NT2/D1 (cell line): ENCODE measurements around the gene SND1.

Experiments used
- YY1 ChIP-seq: IDR thresholded peaks from 2 replicates; pipeline ENCODE4 v1.6.1; 2011; ENCODE audit not compliant: insufficient read length, insufficient read depth
- ZNF274 ChIP-seq: IDR thresholded peaks from 2 replicates; pipeline ENCODE4 v1.6.1; 2011; ENCODE audit warnings: mild to moderate bottlenecking, low read depth, low read length

DNA sequence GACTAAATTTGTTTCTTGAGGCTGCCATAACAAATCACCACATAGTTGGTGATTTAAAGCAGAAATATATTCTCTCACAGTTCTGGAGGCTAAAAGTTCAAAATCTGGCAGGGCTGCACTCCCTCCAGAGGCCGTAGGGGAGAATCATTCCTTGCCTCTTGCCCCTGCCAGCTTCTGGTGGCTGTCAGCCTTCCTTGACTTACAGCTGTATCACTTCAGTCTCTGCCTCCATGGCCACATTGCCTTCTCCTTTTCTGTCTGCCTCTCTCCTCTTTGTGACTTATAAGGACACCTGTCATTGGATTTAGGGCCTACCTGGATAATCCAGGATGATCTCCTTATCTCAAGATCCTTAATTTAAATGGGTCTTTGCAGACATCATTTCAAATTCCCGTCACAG, 385.1 kb downstream of the SND1 start:
- no peak for TF ChIP-seq YY1
- TF ChIP-seq ZNF274 = no peak
